Stimulated activated CD8-positive, alpha-beta memory T cell treated with anti-CD3 and anti-CD28 coated beads, Interleukin-12 subunit alpha, Interleukin-12 subunit beta, amount 100 ng/mL, for 24 hours (primary cell): Measurements from ENCODE around the gene TCF7.

Experiments
- DNase-seq: peaks from one replicate; pipeline ENCODE4 v3.0.0-alpha.2; 2020; ENCODE audit errors: extremely low read depth

TCF7 gene

GRCh38 chr5:134177369-134178095 lies 63.1 kb downstream of the TCF7 start:
- peak; percentile 24 for DNase-seq

- DNase-seq: no peak
Observed at GRCh38 chr5:134178096-134178419, 63.6 kb downstream of the TCF7 start.

- DNase-seq: no peak
Observed at GRCh38 chr5:134183481-134183880, 69.0 kb downstream of the TCF7 start.

- DNase-seq: peak; percentile 33
Observed at GRCh38 chr5:134184155-134185135, 70.0 kb downstream of the TCF7 start.

- DNase-seq: no peak
Observed at GRCh38 chr5:134188092-134188491, 73.6 kb downstream of the TCF7 start.

- DNase-seq: no peak
Observed at GRCh38 chr5:134189031-134189430, 74.5 kb downstream of the TCF7 start.

- DNase-seq: no peak
Observed at GRCh38 chr5:134195666-134196065, 81.2 kb downstream of the TCF7 start.
